Choroid plexus epithelial cell (primary cell): ENCODE results near the gene PTPN13.

Source experiments
- DNase-seq: peaks from one replicate; pipeline ENCODE4 v3.0.0-alpha.2; 2010; ENCODE audit warnings: low read depth
- H3K4me3 ChIP-seq: 2 replicates; pipeline ENCODE4 v1.5.1; 2011; ENCODE audit warnings: low read depth, mild to moderate bottlenecking, control low read depth, low read length, moderate library complexity
- TF ChIP-seq, protein P1 (sequence below): conservative IDR thresholded peaks from 2 replicates; pipeline ENCODE4 v1.5.1; 2011; ENCODE audit warnings: low read depth, mild to moderate bottlenecking, control low read depth, inconsistent platforms, low read length, moderate library complexity

Gene PTPN13

DNA sequence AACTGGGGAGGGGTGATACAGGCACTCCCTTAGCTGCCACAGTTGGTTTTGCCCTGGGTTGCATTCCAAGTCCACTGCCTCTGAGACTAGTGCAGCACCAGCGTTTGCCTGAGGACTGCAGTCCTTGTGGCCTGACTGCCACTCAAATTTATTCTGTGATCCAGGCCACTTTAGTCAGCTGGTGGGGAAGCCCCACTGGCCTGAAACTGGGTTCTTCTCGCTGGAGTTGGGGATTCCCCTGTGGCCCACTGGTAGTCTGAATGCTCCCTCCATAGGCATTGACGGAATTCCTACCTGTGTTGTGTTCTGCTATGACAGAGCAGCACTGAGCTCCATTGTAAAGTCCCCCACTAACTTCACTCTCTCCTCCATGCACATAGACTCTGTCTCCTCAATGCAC lies 63.8 kb downstream of the PTPN13 start:
- no peak overlapping the region for H3K4me3 ChIP-seq
- TF ChIP-seq, protein P1, sequence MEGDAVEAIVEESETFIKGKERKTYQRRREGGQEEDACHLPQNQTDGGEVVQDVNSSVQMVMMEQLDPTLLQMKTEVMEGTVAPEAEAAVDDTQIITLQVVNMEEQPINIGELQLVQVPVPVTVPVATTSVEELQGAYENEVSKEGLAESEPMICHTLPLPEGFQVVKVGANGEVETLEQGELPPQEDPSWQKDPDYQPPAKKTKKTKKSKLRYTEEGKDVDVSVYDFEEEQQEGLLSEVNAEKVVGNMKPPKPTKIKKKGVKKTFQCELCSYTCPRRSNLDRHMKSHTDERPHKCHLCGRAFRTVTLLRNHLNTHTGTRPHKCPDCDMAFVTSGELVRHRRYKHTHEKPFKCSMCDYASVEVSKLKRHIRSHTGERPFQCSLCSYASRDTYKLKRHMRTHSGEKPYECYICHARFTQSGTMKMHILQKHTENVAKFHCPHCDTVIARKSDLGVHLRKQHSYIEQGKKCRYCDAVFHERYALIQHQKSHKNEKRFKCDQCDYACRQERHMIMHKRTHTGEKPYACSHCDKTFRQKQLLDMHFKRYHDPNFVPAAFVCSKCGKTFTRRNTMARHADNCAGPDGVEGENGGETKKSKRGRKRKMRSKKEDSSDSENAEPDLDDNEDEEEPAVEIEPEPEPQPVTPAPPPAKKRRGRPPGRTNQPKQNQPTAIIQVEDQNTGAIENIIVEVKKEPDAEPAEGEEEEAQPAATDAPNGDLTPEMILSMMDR = no peak
- DNase-seq = no peak

DNA sequence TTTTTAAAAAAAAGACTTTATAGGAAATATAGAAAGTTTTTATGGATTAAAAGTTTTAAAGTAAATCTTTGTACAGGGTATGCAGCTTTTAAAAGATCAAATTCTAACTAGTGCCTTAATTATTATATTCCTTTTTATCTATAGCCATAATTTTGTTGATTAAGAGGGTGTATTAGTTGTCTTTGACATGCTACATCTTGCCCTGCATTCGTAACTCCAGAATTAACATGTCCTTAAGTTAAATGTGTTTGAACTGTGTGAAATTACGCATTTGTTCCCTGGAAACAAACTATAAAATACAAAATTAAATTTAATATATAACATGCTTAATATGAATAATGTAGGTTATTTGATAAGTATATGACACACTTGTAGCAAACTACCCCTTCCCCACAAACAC lies 66.3 kb downstream of the PTPN13 start:
- TF ChIP-seq, protein P1 = no peak
- H3K4me3 ChIP-seq = no peak overlapping the region
- no peak for DNase-seq

DNA sequence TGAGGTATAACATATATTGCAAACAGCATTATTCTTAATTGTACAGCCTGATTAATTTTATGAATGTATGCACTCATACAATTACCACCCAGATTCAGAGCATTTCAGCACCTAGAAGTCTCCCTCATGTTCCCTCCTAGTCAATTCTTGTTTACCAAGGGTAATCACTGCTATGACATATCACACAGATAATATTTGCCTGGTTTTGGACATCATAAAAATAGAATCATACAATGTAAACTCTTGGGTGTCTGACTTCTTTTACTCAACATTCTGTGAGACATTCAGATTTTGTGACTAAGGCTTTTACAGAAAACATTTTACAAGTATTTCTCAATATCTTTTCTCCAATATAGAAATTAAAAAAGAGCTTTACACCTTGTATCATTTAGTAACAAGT lies 66.9 kb downstream of the PTPN13 start:
- TF ChIP-seq, protein P1 = no peak
- no peak overlapping the region for H3K4me3 ChIP-seq
- no peak for DNase-seq

DNA sequence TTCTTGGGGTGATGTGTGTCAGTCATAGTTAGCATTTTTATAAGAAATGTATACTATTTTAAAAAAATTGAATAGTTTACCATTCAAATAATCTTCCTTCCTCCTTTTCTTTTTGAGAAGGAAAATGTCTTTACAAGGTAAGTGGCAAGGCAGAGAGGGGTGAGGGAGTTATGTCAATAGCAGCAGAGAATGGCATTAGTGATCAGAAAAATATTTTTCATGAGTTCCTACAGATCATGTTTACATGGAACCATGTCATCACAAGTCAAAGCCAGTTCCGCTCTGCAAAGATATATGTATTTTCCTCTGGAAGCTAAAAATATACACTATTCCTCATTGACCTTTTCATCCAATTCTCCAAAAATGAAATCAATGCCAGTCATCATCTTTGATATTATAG lies 67.3 kb downstream of the PTPN13 start:
- H3K4me3 ChIP-seq = no peak overlapping the region
- TF ChIP-seq, protein P1 = no peak
- DNase-seq = no peak

DNA sequence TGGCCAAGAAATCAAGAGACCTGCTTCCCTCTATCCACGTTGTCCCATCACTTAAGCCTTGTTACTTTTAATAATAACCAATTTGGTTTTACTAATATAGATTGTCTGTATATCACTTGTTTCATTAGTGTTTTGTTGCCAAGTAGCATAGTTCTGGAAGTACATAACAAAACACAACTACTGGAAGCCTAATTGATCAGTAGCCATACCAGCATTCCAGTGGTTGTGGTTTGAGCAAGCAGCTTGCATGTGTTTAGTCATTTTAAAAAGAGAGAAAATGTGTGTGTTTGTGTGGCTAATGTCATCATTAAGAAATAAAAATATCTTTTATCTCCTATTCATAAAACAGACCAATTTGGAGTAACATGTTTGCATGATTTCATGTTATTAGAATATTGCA lies 70.8 kb downstream of the PTPN13 start:
- DNase-seq = peak; percentile 91
- TF ChIP-seq, protein P1 = no peak
- H3K4me3 ChIP-seq = no peak overlapping the region

DNA sequence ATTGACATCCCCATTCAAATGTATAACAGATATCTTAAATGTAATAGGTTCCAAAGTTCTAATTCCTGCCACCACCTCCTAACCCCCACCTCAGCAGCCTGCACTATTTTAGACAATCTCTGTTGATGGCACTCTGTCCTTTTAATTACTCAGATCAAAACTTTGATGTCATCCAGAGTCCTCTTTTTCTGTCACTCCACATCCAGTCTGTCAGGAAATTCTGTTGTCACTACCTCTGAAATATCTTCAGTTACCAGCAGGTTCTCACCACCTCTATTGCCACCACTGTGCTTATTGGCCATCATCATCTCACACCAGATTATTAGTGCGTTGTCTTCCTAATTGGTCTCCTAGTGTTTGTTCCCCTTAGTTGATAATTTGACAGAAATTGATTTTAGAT lies 76.2 kb downstream of the PTPN13 start:
- DNase-seq = no peak
- TF ChIP-seq, protein P1 = no peak
- no peak overlapping the region for H3K4me3 ChIP-seq

DNA sequence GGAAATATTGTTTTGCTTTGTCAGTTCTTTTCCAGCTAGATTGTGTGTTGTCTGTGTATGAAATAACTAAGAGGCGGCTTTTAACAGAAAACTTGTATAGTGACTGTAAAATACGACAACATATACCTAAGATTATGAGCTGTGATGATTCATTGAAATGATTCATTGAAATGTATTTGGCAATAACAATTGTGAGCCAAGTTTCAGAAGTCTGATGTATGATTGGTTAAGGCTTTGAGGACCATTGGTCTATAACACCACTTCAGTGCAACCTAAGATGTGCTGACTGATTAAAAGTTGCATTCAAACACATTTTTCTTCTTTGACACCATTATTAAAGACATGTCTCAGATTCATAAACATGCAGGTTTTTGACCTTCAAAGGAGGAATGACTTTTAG lies 76.6 kb downstream of the PTPN13 start:
- DNase-seq = peak; percentile 89
- no peak overlapping the region for H3K4me3 ChIP-seq
- TF ChIP-seq, protein P1 = no peak
